ENCODE results near the gene PHF21B.
"Not testable (repeated sequence)": the region's sequence is repeated elsewhere in the genome, so short reads cannot be mapped to it uniquely, and the experiment has no call there.

Gene PHF21B

GRCh38 chr22:45009606-45010531 lies at the start of gene PHF21B:
PHF21B (minus strand) TSS chr22:45010005; CDS start chr22:45009549, 456 bp downstream.
- peak; percentile 13 for DNase-seq (ENCODE audit: low read depth)

GRCh38 chr22:45059296-45059695 lies 49.5 kb upstream of the PHF21B start:
- DNase-seq (ENCODE audit: low read depth), result no peak

- DNase-seq (ENCODE audit: low read depth), result no peak
Measured at GRCh38 chr22:45058622-45058912, 48.8 kb upstream of the PHF21B start.

- no peak for DNase-seq (ENCODE audit: low read depth)
Measured at GRCh38 chr22:45055936-45056335, 46.1 kb upstream of the PHF21B start.

GRCh38 chr22:45053571-45053970 lies 43.8 kb upstream of the PHF21B start:
- DNase-seq (ENCODE audit: low read depth), result no peak

GRCh38 chr22:45053094-45053493 lies 43.3 kb upstream of the PHF21B start:
- DNase-seq (ENCODE audit: low read depth), result no peak

GRCh38 chr22:45052665-45053064 lies 42.9 kb upstream of the PHF21B start:
- DNase-seq (ENCODE audit: low read depth), result not testable (repeated sequence)

GRCh38 chr22:45051946-45052345 lies 42.1 kb upstream of the PHF21B start:
- no peak for DNase-seq (ENCODE audit: low read depth)

- no peak for DNase-seq (ENCODE audit: low read depth)
Measured at GRCh38 chr22:45051419-45051818, 41.6 kb upstream of the PHF21B start.

- no peak for DNase-seq (ENCODE audit: low read depth)
Measured at GRCh38 chr22:45047260-45047659, 37.5 kb upstream of the PHF21B start.

GRCh38 chr22:45045208-45045607 lies 35.4 kb upstream of the PHF21B start:
- DNase-seq (ENCODE audit: low read depth), result no peak

- DNase-seq (ENCODE audit: low read depth), result no peak
Measured at GRCh38 chr22:45042263-45042662, 32.5 kb upstream of the PHF21B start.

GRCh38 chr22:45039133-45039532 lies 29.3 kb upstream of the PHF21B start:
- no peak for DNase-seq (ENCODE audit: low read depth)

GRCh38 chr22:45036154-45036553 lies 26.3 kb upstream of the PHF21B start:
- no peak for DNase-seq (ENCODE audit: low read depth)

- no peak for DNase-seq (ENCODE audit: low read depth)
Measured at GRCh38 chr22:45034821-45035220, 25.0 kb upstream of the PHF21B start.

- no peak for DNase-seq (ENCODE audit: low read depth)
Measured at GRCh38 chr22:45034156-45034555, 24.4 kb upstream of the PHF21B start.

GRCh38 chr22:45033136-45033535 lies 23.3 kb upstream of the PHF21B start:
- no peak for DNase-seq (ENCODE audit: low read depth)

GRCh38 chr22:45031629-45032403 lies 22.0 kb upstream of the PHF21B start:
- DNase-seq (ENCODE audit: low read depth), result no peak

GRCh38 chr22:45029501-45029900 lies 19.7 kb upstream of the PHF21B start:
- no peak for DNase-seq (ENCODE audit: low read depth)

GRCh38 chr22:45026511-45026910 lies 16.7 kb upstream of the PHF21B start:
- DNase-seq (ENCODE audit: low read depth), result no peak

- no peak for DNase-seq (ENCODE audit: low read depth)
Measured at GRCh38 chr22:45023431-45023830, 13.6 kb upstream of the PHF21B start.

- no peak for DNase-seq (ENCODE audit: low read depth)
Measured at GRCh38 chr22:45019861-45020655, 10.3 kb upstream of the PHF21B start.

All from amniotic epithelial cell (primary cell).